Activated T-cell treated with anti-CD3 and anti-CD28 coated beads, Interleukin-2, amount 50 U/mL, for 24 hours (primary cell): ENCODE measurements around the gene LRRC23.
"Not testable (repeated sequence)": the region's sequence is repeated elsewhere in the genome, so short reads cannot be mapped to it uniquely, and the experiment has no call there.

Source experiments
- DNase-seq: peaks from one replicate; pipeline ENCODE4 v3.0.0-alpha.2; 2020
- H3K27ac Mint-ChIP-seq: 2 replicates; pipeline ENCODE4 v1.8.0; 2020; ENCODE audit warnings: mild to moderate bottlenecking, mixed read lengths
- H3K27me3 Mint-ChIP-seq: 2 replicates; pipeline ENCODE4 v1.8.0; 2020; ENCODE audit warnings: mixed read lengths
- H3K36me3 Mint-ChIP-seq: 2 replicates; pipeline ENCODE4 v1.8.0; 2020; ENCODE audit warnings: low read depth, mixed read lengths
- H3K4me1 Mint-ChIP-seq: 2 replicates; pipeline ENCODE4 v1.8.0; 2020; ENCODE audit warnings: low read depth, mixed read lengths
- H3K4me3 Mint-ChIP-seq: 2 replicates; pipeline ENCODE4 v1.8.0; 2020; ENCODE audit warnings: mild to moderate bottlenecking, moderate library complexity, mixed read lengths
- H3K9me3 Mint-ChIP-seq: 2 replicates; pipeline ENCODE4 v1.8.0; 2020; ENCODE audit warnings: mixed read lengths

Gene LRRC23

GRCh38 chr12:6868211-6869048, 36.2 kb upstream of the LRRC23 start:
- H3K27ac Mint-ChIP-seq: peak overlapping the region; percentile 97
- peaks cover 52% of the 10 kb centered on the region for H3K4me1 Mint-ChIP-seq
- peaks cover 91% of the 10 kb centered on the region for H3K36me3 Mint-ChIP-seq
- H3K9me3 Mint-ChIP-seq: no peaks in the 10 kb centered on the region
- H3K27me3 Mint-ChIP-seq: no peaks in the 10 kb centered on the region
- peak overlapping the region; percentile 95 for H3K4me3 Mint-ChIP-seq
- peak; percentile 43 for DNase-seq

DNA sequence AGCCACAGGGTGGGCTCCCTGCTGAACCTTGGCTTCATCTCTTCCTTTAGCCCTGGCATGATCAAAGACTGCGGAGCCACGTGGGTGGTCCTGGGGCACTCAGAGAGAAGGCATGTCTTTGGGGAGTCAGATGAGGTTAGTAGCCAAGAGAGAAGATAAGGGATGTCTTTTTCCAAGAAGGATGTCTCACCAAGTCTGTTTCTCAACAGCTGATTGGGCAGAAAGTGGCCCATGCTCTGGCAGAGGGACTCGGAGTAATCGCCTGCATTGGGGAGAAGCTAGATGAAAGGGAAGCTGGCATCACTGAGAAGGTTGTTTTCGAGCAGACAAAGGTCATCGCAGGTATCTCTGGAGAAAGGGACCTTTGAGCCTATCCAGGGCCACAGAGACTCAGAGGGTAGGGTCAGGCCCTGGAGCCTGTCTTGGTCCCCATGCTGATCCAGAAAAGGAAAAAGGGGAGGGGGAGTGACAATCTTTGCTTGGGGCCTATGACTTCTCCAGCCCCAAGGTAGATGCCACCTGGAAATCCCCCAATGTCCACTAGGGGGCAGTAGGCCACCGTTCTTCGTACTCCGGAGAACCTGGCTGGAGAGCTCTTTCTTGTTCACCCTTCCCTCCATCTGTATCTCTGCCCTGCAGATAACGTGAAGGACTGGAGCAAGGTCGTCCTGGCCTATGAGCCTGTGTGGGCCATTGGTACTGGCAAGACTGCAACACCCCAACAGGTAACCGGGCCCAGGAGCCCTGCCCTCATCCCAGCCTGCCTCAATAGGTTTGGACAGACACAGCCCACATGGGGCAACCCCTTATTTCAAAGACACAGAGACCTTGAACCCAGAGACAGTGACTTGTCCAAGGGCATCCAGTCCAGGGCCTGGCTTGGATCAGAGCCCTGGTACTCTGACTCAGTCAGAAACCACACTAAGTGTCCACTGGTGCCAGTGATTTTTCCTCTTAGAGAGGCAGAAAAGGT, 35.3 kb upstream of the LRRC23 start:
- Mint-ChIP-seq H3K27me3 (no peaks in the 10 kb centered on the region), H3K36me3 (peaks cover 86% of the 10 kb centered on the region), H3K4me1 (peaks cover 57% of the 10 kb centered on the region), H3K9me3 (no peaks in the 10 kb centered on the region), H3K27ac (peak overlapping the region; percentile 97), H3K4me3 (peak overlapping the region; percentile 95)
- DNase-seq: peak; percentile 87

DNA sequence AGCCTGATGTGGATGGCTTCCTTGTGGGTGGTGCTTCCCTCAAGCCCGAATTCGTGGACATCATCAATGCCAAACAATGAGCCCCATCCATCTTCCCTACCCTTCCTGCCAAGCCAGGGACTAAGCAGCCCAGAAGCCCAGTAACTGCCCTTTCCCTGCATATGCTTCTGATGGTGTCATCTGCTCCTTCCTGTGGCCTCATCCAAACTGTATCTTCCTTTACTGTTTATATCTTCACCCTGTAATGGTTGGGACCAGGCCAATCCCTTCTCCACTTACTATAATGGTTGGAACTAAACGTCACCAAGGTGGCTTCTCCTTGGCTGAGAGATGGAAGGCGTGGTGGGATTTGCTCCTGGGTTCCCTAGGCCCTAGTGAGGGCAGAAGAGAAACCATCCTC, 34.3 kb upstream of the LRRC23 start:
- H3K9me3 Mint-ChIP-seq, H3K27me3 Mint-ChIP-seq, DNase-seq: not testable (repeated sequence)
- peaks cover 85% of the 10 kb centered on the region for H3K36me3 Mint-ChIP-seq
- H3K27ac Mint-ChIP-seq: peak overlapping the region; percentile 97
- peak overlapping the region; percentile 95 for H3K4me3 Mint-ChIP-seq
- peaks cover 60% of the 10 kb centered on the region for H3K4me1 Mint-ChIP-seq

DNA sequence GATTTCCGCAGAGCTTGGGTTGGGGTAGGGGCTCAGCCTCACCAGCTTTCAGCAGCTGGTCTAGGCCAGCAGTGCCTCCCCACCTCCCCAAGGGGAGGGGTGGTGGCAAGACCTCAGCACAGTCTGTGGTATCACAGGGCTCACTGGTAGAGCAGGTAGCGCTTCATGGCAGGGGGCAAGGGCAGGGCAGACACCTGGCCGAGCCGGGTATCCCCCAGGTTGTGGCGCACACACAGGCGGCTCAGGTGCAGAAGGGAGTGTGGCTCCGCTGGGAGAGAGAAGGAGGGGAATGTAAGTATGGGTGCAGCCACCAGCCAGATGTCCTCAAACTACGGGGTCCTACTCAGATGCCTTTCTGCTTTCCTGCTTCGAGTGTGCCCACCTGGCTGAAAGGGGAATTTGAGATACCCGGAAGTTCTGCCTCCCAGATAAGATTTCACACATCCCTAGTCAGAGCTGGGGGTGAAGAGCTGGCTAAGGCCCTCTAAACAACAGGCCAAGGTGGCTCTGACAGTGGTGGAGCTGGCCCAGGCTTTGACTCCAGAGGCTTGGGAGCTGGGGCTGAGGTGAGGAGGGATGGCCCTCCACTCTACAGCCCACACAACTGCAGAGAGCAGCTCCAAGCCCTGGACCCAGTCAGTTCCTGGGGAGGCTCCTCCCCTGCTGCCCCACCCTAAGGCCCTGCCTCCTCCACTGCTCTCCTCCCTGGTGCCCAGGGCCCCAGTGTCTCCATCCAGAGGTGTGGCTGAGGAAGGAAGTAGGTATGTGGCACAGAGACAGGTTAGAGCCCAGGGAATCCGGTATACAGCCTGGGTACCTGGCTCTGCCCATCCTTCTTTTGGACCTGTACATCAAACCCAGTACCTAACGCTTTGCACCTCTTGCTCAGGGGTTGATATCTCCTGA, 33.3 kb upstream of the LRRC23 start:
- peak overlapping the region; percentile 95 for H3K4me3 Mint-ChIP-seq
- no peaks in the 10 kb centered on the region for H3K9me3 Mint-ChIP-seq
- H3K27ac Mint-ChIP-seq: peak overlapping the region; percentile 97
- no peaks in the 10 kb centered on the region for H3K27me3 Mint-ChIP-seq
- peak; percentile 60 for DNase-seq
- H3K4me1 Mint-ChIP-seq: peaks cover 60% of the 10 kb centered on the region
- H3K36me3 Mint-ChIP-seq: peaks cover 83% of the 10 kb centered on the region

- peak; percentile 93 for DNase-seq
- Mint-ChIP-seq H3K4me3 (peak overlapping the region; percentile 95), H3K4me1 (peaks cover 52% of the 10 kb centered on the region), H3K36me3 (peaks cover 85% of the 10 kb centered on the region), H3K27ac (peak overlapping the region; percentile 97), H3K9me3 (no peaks in the 10 kb centered on the region), H3K27me3 (no peaks in the 10 kb centered on the region)
These were observed 32.3 kb upstream of the LRRC23 start for GRCh38 chr12:6872073-6873048.

GRCh38 chr12:6873094-6874014, 31.3 kb upstream of the LRRC23 start, which contains the start of gene SPSB2:
TSS of gene SPSB2 (minus strand) at chr12:6873303. CDS start at chr12:6872901, 402 bp downstream.
- Mint-ChIP-seq H3K36me3 (peaks cover 83% of the 10 kb centered on the region), H3K27ac (peak within 1 kb of the TSS; percentile 97), H3K9me3 (no peaks in the 10 kb centered on the region), H3K27me3 (no peaks in the 10 kb centered on the region), H3K4me1 (peaks cover 52% of the 10 kb centered on the region), H3K4me3 (peak within 1 kb of the TSS; percentile 95)
- peak; percentile 100 for DNase-seq

- not testable (repeated sequence) for DNase-seq, H3K27me3 Mint-ChIP-seq, H3K9me3 Mint-ChIP-seq
- Mint-ChIP-seq H3K36me3 (peaks cover 79% of the 10 kb centered on the region), H3K27ac (peak overlapping the region; percentile 89), H3K4me1 (peaks cover 46% of the 10 kb centered on the region), H3K4me3 (peak overlapping the region; percentile 80)
These were observed 30.6 kb upstream of the LRRC23 start for GRCh38 chr12:6874015-6874368.

DNA sequence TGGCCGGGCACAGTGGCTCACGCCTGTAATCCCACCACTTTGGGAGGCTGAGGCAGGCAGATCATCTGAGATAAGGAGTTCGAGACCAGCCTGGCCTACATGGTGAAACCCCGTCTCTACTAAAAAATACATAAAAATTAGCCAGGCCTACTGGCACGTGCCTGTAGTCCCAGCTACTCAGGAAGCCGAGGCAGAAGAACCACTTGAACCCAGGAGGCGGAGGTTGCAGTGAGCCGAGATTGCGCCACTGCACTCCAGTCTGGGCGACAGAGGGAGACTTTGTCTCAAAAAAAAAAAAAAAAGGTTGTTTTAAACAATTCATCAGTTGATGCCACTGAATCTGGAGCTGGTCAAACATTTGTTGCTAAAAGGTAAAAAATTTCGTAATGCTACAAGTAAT, 24.8 kb upstream of the LRRC23 start:
- not testable (repeated sequence) for H3K27me3 Mint-ChIP-seq, H3K4me1 Mint-ChIP-seq, H3K9me3 Mint-ChIP-seq, H3K4me3 Mint-ChIP-seq, DNase-seq
- Mint-ChIP-seq H3K36me3 (peaks cover 55% of the 10 kb centered on the region), H3K27ac (peak overlapping the region; percentile 44)

GRCh38 chr12:6883252-6883651, 21.4 kb upstream of the LRRC23 start:
- Mint-ChIP-seq H3K27ac (no peak overlapping the region), H3K27me3 (no peaks in the 10 kb centered on the region)

GRCh38 chr12:6883683-6884082, 20.9 kb upstream of the LRRC23 start:
- no peak overlapping the region for H3K27ac Mint-ChIP-seq
- no peaks in the 10 kb centered on the region for H3K27me3 Mint-ChIP-seq
- H3K36me3 Mint-ChIP-seq: peaks cover 43% of the 10 kb centered on the region
- H3K4me1 Mint-ChIP-seq: no peaks in the 10 kb centered on the region
- DNase-seq: no peak
- H3K4me3 Mint-ChIP-seq: no peak overlapping the region
- no peaks in the 10 kb centered on the region for H3K9me3 Mint-ChIP-seq

More at GRCh38 chr12:6883252-6883651, 21.4 kb upstream of the LRRC23 start:
- H3K36me3 Mint-ChIP-seq: peaks cover 43% of the 10 kb centered on the region
- no peak for DNase-seq
- no peaks in the 10 kb centered on the region for H3K9me3 Mint-ChIP-seq
- H3K4me1 Mint-ChIP-seq: no peaks in the 10 kb centered on the region
- no peak overlapping the region for H3K4me3 Mint-ChIP-seq

DNA sequence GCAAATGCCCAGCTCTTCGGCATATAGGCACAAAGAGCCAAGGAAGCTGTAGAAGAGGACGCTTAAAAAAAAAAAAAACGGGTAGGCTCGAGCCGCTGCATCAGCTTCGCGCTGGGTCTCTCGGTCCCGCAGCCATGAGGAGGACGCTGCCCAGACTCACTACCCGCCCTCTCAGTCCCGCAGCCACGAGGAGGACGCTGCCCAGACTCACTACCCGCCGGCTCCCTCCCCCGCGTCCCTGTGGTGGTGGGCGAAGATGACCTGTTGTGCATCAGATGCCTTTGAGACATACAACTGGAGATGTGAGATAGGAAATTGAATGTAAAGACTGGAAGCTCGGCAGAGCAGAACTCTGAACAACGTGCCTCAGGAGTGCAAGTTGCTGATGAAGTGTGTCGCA, 20.1 kb upstream of the LRRC23 start:
- DNase-seq: no peak
- Mint-ChIP-seq H3K9me3 (no peaks in the 10 kb centered on the region), H3K4me1 (no peaks in the 10 kb centered on the region), H3K36me3 (peaks cover 40% of the 10 kb centered on the region), H3K4me3 (no peak overlapping the region), H3K27me3 (no peaks in the 10 kb centered on the region), H3K27ac (no peak overlapping the region)

- not testable (repeated sequence) for H3K4me1 Mint-ChIP-seq, H3K27me3 Mint-ChIP-seq, DNase-seq, H3K27ac Mint-ChIP-seq, H3K4me3 Mint-ChIP-seq, H3K9me3 Mint-ChIP-seq
- peaks cover 44% of the 10 kb centered on the region for H3K36me3 Mint-ChIP-seq
These were observed 18.2 kb upstream of the LRRC23 start for GRCh38 chr12:6886206-6886999.
